Left cardiac atrium (tissue), 2 donors: ENCODE measurements around the gene C15orf40. TPM values are rescaled to one million over a fixed set of nuclear protein-coding genes. Genes with fewer than 3 reads are reported as not detected.

Experiments used
- total RNA-seq, 2 donors: library from RNA; stranded (reverse); fragmentation: NEBNext Ultra II Directional; extraction: Animal tissue kit (Norgen Biotek cat#: 25700); gene quantifications; one replicate each; pipeline ENCODE4 v1.2.1, GENCODE V29; 2021
- donor health status: DM: no; HTN: yes; CAD: no; lungs with severe emphysema.
- donor health status: DM: yes; HTN: yes; CAD: no.

Gene C15orf40
- total RNA-seq, 2 donors from 2014 or later, result 10.9 to 13.4 TPM

Other genes starting within 250 kb of the C15orf40 start
- 10 to 100 TPM; 47.7 to 94.3 TPM for gene FSD2, start 205.6 kb downstream of the C15orf40 start, total RNA-seq
- 1 to 10 TPM; 6.3 to 7.2 TPM for gene WHAMM, start 202.0 kb downstream of the C15orf40 start, total RNA-seq
- gene HOMER2, start 58.9 kb downstream of the C15orf40 start, total RNA-seq, result 10 to 100 TPM; 12.6 to 19.2 TPM
- 10 to 100 TPM; 13.5 to 13.6 TPM for gene RAMAC, start 25.4 kb downstream of the C15orf40 start, total RNA-seq
- 100 to 1,000 TPM; 100 to 128 TPM for gene BTBD1, start 55.6 kb upstream of the C15orf40 start, total RNA-seq
- 10 to 100 TPM; 19.0 to 33.0 TPM for gene TM6SF1, start 96.0 kb upstream of the C15orf40 start, total RNA-seq
- gene HDGFL3, start 196.2 kb upstream of the C15orf40 start, total RNA-seq, result 10 to 100 TPM; 30.6 to 48.1 TPM